Kidney capillary endothelial cell (primary cell): ENCODE data around the gene ANKRD22.

ENCODE experiments used
- DNase-seq: peaks from one replicate; pipeline ENCODE4 v3.0.0-alpha.2; 2018; ENCODE audit warnings: low spot score

ANKRD22 gene

GRCh38 chr10:88794731-88795130 lies 56.9 kb downstream of the ANKRD22 start:
- no peak for DNase-seq

DNA sequence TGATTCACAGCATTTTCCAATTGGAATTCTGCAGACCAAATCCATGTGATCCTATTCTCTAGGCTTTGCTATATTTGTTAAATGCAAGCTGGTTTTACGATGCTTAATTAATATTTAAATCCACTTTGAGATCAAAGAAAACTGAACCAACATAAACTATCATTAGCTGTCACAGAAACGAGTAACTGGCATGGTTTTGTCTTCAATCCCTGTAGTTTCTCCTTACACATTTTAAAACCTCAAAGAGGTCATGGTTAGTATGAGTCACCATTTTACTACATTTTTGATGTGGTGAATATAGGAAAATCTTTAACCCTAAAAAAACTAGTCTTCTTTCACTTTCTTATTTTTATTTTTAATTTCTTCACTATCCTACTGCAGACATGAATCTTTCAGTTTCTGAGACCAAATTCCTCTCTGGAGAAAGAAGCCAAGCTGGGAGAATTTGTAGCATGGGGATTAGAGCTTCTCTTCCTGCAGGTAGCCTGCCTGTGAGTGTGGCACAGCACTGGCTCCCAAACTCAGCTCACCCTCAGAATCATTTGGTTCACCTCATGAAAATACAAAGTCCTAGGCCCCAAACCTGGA lies 57.8 kb downstream of the ANKRD22 start:
- DNase-seq, result no peak

DNA sequence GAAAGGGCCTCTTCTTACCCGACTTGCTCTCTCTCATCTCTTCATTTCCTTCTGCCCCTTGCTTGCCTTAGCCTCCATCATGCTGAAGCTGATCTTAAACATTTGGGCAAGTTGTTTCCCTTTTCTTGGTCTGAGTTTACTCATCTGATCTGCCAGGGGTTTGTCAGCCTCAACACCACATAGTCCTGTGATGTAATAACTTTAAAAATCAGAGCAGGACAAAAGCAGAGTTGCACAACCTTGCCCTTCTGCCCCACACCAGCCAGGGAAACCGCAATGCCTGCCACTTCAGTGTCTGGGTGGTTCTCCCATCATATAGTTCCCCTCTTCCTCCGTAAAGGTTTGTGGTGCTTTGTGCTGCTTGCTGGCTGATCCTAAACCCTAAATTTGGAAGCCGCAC lies 59.0 kb downstream of the ANKRD22 start:
- no peak for DNase-seq

DNA sequence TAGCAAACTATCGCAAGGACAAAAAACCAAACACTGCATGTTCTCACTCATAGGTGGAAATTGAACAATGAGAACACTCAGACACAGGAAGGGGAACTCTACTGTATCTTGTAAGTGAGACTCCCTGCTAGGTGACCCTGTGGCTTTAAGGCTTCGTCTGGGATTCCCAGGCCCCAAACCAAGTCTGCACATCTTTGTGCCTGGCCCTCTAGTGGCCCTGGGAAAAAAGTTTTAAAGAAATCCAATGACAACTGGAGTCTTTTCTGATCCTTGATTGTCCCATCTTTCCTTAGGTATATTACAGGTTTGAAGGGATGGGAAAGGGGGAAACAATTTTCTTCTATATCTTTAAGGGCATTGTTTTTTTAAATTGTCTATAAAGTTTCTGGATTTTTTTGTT lies 59.7 kb downstream of the ANKRD22 start:
- peak; percentile 15 for DNase-seq

DNA sequence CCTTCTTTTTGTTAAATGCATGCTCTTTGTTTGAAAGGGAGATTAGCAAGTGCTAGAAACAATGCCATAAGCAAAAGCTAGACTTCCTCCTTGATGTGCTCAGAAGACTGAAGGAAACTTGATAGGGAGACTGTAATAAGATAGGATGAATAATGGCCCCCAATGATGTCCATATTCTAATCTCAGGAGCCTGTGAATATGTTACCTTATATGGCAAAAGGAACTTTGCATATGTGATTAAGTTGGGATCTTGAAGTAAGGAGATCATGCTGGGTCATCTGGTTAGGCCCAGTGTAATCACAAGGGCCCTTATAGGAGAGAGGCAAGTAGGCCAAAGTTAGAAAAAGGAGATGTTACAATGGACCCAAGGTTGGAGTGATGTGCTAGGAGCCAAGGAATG lies 62.7 kb downstream of the ANKRD22 start:
- DNase-seq, result no peak

DNA sequence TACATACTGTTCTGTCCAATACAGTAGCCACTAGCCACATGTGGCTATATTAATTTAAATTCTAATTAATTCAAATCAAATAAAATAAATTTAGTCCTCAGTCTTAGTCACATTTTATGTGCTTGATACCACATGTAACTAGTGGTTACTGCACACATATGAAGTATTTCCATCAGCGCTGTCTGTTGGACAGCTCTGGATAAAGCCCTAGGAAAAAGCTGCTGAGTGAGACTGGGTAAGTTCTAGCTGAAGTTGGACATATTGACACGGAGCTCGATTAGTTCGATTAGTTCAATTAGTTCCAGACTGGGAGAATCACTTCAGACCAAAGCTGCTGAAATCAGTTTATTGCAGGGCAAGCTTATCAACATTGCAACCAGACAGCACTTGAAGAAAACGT lies 64.2 kb downstream of the ANKRD22 start:
- DNase-seq, result no peak

GRCh38 chr10:88786032-88786770 lies 65.4 kb downstream of the ANKRD22 start:
- no peak for DNase-seq

DNA sequence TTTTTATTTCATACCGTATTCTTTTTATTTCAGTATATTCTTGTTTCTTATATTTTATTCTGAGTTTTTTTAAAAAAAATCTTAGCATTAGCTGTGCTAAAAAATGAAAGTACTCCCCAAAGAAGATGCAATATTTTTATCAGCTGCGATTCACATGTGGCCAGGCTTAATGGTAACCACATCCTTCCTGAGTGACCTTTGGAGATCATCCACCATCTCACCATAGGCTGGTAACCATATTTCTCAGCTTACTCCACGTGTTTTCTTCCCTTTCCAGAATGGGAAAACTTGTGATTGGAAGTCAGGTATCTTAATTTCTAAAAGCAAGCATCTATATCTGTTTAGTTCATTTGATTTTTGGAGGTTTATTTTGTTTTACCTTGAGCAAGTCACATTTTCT lies 67.9 kb downstream of the ANKRD22 start:
- DNase-seq, result no peak

GRCh38 chr10:88782222-88782621 lies 69.4 kb downstream of the ANKRD22 start:
- no peak for DNase-seq

DNA sequence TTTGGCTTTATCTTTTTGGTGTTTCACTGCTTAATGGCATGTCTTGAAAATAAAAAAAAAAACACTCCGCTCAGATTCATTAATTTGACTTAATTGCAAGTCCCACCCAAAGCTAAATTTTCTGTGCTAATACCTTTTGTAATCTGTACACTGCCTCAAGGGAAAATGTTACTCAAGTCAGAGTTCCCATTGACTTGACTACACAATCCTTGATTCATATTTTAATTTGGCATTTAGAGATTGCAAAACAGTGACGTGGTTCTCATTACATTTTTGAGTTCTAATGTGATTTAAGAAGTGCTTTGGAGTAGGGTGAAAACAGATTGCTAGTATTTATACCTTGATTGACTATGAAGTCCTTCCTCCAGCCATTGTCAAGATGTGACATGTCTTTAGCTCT lies 70.4 kb downstream of the ANKRD22 start:
- DNase-seq, result no peak
